Epithelial cell of esophagus (primary cell): Measurements from ENCODE around the gene PTRH1.

Experiments
- DNase-seq: peaks from one replicate; pipeline ENCODE4 v3.0.0; 2010; ENCODE audit warnings: low read depth
- H3K4me3 ChIP-seq: 2 replicates; pipeline ENCODE4 v1.5.1; 2011; ENCODE audit warnings: mild to moderate bottlenecking, low read length, control low read depth
- TF ChIP-seq, protein P1 (sequence below): IDR thresholded peaks from 2 replicates; pipeline ENCODE4 v1.5.1; 2011; ENCODE audit warnings: low read depth, mild to moderate bottlenecking, low read length, control low read depth, inconsistent platforms; ENCODE audit not compliant: insufficient read depth; ENCODE audit errors: missing control alignments

PTRH1 gene

GRCh38 chr9:127756233-127756632 lies 40.8 kb upstream of the PTRH1 start:
- H3K4me3 ChIP-seq: no peak overlapping the region
- TF ChIP-seq, protein P1, sequence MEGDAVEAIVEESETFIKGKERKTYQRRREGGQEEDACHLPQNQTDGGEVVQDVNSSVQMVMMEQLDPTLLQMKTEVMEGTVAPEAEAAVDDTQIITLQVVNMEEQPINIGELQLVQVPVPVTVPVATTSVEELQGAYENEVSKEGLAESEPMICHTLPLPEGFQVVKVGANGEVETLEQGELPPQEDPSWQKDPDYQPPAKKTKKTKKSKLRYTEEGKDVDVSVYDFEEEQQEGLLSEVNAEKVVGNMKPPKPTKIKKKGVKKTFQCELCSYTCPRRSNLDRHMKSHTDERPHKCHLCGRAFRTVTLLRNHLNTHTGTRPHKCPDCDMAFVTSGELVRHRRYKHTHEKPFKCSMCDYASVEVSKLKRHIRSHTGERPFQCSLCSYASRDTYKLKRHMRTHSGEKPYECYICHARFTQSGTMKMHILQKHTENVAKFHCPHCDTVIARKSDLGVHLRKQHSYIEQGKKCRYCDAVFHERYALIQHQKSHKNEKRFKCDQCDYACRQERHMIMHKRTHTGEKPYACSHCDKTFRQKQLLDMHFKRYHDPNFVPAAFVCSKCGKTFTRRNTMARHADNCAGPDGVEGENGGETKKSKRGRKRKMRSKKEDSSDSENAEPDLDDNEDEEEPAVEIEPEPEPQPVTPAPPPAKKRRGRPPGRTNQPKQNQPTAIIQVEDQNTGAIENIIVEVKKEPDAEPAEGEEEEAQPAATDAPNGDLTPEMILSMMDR: no peak
- DNase-seq: no peak

DNA sequence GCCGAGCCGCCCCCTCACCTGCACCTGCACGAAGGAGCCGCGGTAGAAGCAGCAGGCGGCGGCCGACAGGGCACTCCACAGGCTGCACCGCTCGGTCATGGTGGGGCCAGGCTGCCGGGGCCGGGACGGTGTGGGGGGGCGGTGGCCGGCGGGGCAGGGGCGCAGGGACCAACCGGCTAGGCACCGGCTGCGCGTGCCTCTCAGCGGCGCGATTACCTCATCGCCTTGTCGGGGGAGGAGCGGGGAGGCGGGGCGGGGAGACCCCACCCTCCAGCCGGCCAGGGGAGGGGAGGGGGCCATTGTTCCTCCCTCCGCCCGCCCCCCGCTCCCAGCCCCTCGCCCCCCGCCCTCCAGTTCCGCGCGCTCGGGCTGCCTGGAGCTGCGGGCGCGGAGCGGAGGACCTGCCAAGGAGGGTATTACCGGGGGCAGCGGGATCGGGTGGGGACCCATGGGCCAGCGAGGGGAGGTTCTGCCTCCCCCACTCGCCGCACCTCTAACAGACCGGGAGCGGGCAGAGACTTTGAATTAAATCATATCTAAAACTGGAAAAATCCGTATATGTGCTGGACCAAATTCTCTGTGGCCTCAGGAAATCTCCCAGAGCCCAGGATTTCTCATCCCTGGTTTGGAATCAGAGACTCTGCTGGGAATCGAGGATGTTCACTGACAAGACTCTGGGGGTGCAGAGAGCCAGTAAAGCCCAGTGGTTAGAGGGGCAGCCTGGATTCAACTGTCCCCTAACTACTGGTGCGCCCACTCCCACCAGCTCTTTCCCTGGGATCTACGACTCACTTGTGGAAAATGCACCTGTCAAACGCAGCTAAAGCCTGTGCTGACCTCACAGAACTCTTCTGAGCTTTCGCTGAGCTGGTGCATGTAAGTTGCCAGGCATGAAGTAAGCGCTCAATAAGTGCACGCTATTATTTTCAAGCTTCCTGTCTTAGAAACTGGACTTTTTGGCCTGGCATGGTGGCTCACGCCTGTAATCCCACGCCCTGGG lies 39.9 kb upstream of the PTRH1 start:
- TF ChIP-seq, protein P1: no peak
- no peak overlapping the region for H3K4me3 ChIP-seq
- DNase-seq: no peak

GRCh38 chr9:127754099-127755060 lies 38.9 kb upstream of the PTRH1 start:
- H3K4me3 ChIP-seq: no peak overlapping the region
- TF ChIP-seq, protein P1: no peak
- no peak for DNase-seq

DNA sequence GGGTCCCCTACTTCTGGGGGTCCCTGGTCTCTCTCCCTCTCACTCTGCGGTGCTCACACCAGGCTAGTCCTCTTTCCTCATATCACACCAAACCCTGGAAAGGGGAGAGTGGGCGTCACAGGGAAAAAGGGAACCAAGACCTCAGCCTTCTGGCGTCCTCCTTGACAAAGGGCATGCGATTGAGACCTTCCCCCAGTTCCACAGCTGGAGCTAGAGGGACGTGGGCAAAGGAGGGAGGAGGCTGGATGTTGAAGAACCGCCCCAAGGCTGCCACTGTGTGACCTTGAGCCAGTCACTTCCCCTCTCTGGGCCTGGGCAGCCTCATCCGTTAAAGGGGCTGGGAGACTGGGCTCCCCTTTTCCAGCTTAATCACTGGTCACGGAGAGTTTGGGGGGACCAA lies 38.2 kb upstream of the PTRH1 start:
- no peak overlapping the region for H3K4me3 ChIP-seq
- no peak for DNase-seq
- TF ChIP-seq, protein P1: no peak

GRCh38 chr9:127753148-127753547 lies 37.7 kb upstream of the PTRH1 start:
- no peak for DNase-seq
- TF ChIP-seq, protein P1: no peak
- H3K4me3 ChIP-seq: no peak overlapping the region

DNA sequence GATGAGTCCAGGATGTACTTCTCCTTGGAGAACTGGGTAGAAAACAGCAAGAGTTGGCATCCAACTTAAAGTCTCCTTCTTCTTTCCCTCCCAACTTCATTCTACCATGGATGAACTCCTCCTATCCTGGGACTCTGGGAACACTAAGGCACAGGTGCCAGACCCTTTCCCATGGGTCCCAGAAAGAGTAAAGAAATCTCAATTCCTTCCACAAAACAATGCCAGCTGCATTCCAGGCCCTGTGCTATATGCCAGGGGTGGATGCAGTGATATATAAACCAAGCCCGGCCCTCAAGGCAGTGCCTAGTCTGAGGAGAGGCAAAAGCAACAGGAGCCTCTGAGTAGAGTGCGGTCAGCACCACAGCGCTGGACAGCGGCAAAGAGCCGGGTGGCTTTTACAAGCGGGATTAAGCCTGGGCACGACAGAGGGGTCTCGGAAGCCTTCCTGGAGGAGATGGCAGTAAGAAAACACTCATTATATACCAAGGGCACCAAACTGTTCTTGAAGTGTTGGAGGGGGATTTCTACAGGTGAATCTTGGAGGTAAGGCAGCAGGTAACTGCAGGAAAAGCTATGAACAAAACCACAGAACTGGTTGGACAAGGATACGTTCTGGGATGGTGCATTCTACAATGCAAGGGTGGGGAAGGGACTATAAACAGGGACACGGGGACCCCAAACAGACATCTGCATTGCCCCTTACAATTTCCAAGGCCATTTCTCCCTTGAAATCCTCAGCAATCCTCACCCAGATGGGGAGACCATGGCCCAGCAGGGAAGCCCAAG lies 36.0 kb upstream of the PTRH1 start:
- H3K4me3 ChIP-seq: no peak overlapping the region
- DNase-seq: peak; percentile 41
- TF ChIP-seq, protein P1: no peak
